ENCODE measurements around the gene GRB10.

GRB10 gene

GRCh38 chr7:50599385-50599784, 183.3 kb downstream of the GRB10 start:
- Histone ChIP-seq H3K27ac (ENCODE audit: low read depth, low read length) (no peak overlapping the region), H3K9me3 (ENCODE audit: low read length) (no peaks in the 10 kb centered on the region), H3K9ac (ENCODE audit: low read length) (no peak overlapping the region), H3K4me3 (ENCODE audit: low read depth in 1 of 2, low read length in 2 of 2) (no peak overlapping the region), H3K36me3 (ENCODE audit: insufficient read depth, low read length) (peaks cover 22% of the 10 kb centered on the region), H3K4me1 (ENCODE audit: insufficient read depth, low read length) (no peaks in the 10 kb centered on the region), H3K27me3 (ENCODE audit: control insufficient read depth in 1 of 2, insufficient read depth in 2 of 2, low read length in 2 of 2) (no peaks in the 10 kb centered on the region)

- peaks cover 18% of the 10 kb centered on the region for H3K36me3 ChIP-seq (ENCODE audit: insufficient read depth, low read length)
- H3K27me3 ChIP-seq (ENCODE audit: control insufficient read depth in 1 of 2, insufficient read depth in 2 of 2, low read length in 2 of 2): no peaks in the 10 kb centered on the region
- no peak overlapping the region for H3K4me3 ChIP-seq (ENCODE audit: low read depth in 1 of 2, low read length in 2 of 2)
- H3K9ac ChIP-seq (ENCODE audit: low read length): no peak overlapping the region
- H3K9me3 ChIP-seq (ENCODE audit: low read length): no peaks in the 10 kb centered on the region
- no peak overlapping the region for H3K27ac ChIP-seq (ENCODE audit: low read depth, low read length)
- no peaks in the 10 kb centered on the region for H3K4me1 ChIP-seq (ENCODE audit: insufficient read depth, low read length)
These were observed 184.0 kb downstream of the GRB10 start for GRCh38 chr7:50598460-50599343.

- peaks cover 26% of the 10 kb centered on the region for H3K36me3 ChIP-seq (ENCODE audit: insufficient read depth, low read length)
- no peaks in the 10 kb centered on the region for H3K4me1 ChIP-seq (ENCODE audit: insufficient read depth, low read length)
- H3K27me3 ChIP-seq (ENCODE audit: control insufficient read depth in 1 of 2, insufficient read depth in 2 of 2, low read length in 2 of 2): no peaks in the 10 kb centered on the region
- H3K9ac ChIP-seq (ENCODE audit: low read length): no peak overlapping the region
- H3K4me3 ChIP-seq (ENCODE audit: low read depth in 1 of 2, low read length in 2 of 2): no peak overlapping the region
- H3K9me3 ChIP-seq (ENCODE audit: low read length): no peaks in the 10 kb centered on the region
- no peak overlapping the region for H3K27ac ChIP-seq (ENCODE audit: low read depth, low read length)
These were observed 186.2 kb downstream of the GRB10 start for GRCh38 chr7:50596484-50596883.

- peaks cover 26% of the 10 kb centered on the region for H3K36me3 ChIP-seq (ENCODE audit: insufficient read depth, low read length)
These were observed 187.1 kb downstream of the GRB10 start for GRCh38 chr7:50595491-50596102.

GRCh38 chr7:50594734-50595485, 187.8 kb downstream of the GRB10 start:
- Histone ChIP-seq H3K4me3 (ENCODE audit: low read depth in 1 of 2, low read length in 2 of 2) (no peak overlapping the region), H3K27ac (ENCODE audit: low read depth, low read length) (no peak overlapping the region), H3K4me1 (ENCODE audit: insufficient read depth, low read length) (no peaks in the 10 kb centered on the region), H3K9me3 (ENCODE audit: low read length) (no peaks in the 10 kb centered on the region), H3K27me3 (ENCODE audit: control insufficient read depth in 1 of 2, insufficient read depth in 2 of 2, low read length in 2 of 2) (no peaks in the 10 kb centered on the region), H3K36me3 (ENCODE audit: insufficient read depth, low read length) (peaks cover 25% of the 10 kb centered on the region), H3K9ac (ENCODE audit: low read length) (no peak overlapping the region)

More at GRCh38 chr7:50595491-50596102, 187.1 kb downstream of the GRB10 start:
- no peaks in the 10 kb centered on the region for H3K4me1 ChIP-seq (ENCODE audit: insufficient read depth, low read length)
- H3K9me3 ChIP-seq (ENCODE audit: low read length): no peaks in the 10 kb centered on the region
- H3K9ac ChIP-seq (ENCODE audit: low read length): no peak overlapping the region
- H3K4me3 ChIP-seq (ENCODE audit: low read depth in 1 of 2, low read length in 2 of 2): no peak overlapping the region
- no peak overlapping the region for H3K27ac ChIP-seq (ENCODE audit: low read depth, low read length)
- H3K27me3 ChIP-seq (ENCODE audit: control insufficient read depth in 1 of 2, insufficient read depth in 2 of 2, low read length in 2 of 2): no peaks in the 10 kb centered on the region

GRCh38 chr7:50594136-50594535, 188.6 kb downstream of the GRB10 start:
- Histone ChIP-seq H3K9ac (ENCODE audit: low read length) (no peak overlapping the region), H3K9me3 (ENCODE audit: low read length) (no peaks in the 10 kb centered on the region), H3K36me3 (ENCODE audit: insufficient read depth, low read length) (peaks cover 23% of the 10 kb centered on the region)

GRCh38 chr7:50592940-50593339, 189.8 kb downstream of the GRB10 start:
- Histone ChIP-seq H3K27me3 (ENCODE audit: control insufficient read depth in 1 of 2, insufficient read depth in 2 of 2, low read length in 2 of 2) (no peaks in the 10 kb centered on the region), H3K36me3 (ENCODE audit: insufficient read depth, low read length) (peaks cover 23% of the 10 kb centered on the region), H3K27ac (ENCODE audit: low read depth, low read length) (no peak overlapping the region), H3K4me1 (ENCODE audit: insufficient read depth, low read length) (no peaks in the 10 kb centered on the region), H3K9ac (ENCODE audit: low read length) (no peak overlapping the region), H3K9me3 (ENCODE audit: low read length) (no peaks in the 10 kb centered on the region), H3K4me3 (ENCODE audit: low read depth in 1 of 2, low read length in 2 of 2) (no peak overlapping the region)

More at GRCh38 chr7:50594136-50594535, 188.6 kb downstream of the GRB10 start:
- H3K27ac ChIP-seq (ENCODE audit: low read depth, low read length): no peak overlapping the region
- no peak overlapping the region for H3K4me3 ChIP-seq (ENCODE audit: low read depth in 1 of 2, low read length in 2 of 2)
- no peaks in the 10 kb centered on the region for H3K4me1 ChIP-seq (ENCODE audit: insufficient read depth, low read length)
- H3K27me3 ChIP-seq (ENCODE audit: control insufficient read depth in 1 of 2, insufficient read depth in 2 of 2, low read length in 2 of 2): no peaks in the 10 kb centered on the region

- no peak overlapping the region for H3K4me3 ChIP-seq (ENCODE audit: low read depth in 1 of 2, low read length in 2 of 2)
- H3K36me3 ChIP-seq (ENCODE audit: insufficient read depth, low read length): peaks cover 20% of the 10 kb centered on the region
- no peak overlapping the region for H3K9ac ChIP-seq (ENCODE audit: low read length)
- H3K4me1 ChIP-seq (ENCODE audit: insufficient read depth, low read length): no peaks in the 10 kb centered on the region
- no peaks in the 10 kb centered on the region for H3K27me3 ChIP-seq (ENCODE audit: control insufficient read depth in 1 of 2, insufficient read depth in 2 of 2, low read length in 2 of 2)
- H3K9me3 ChIP-seq (ENCODE audit: low read length): no peaks in the 10 kb centered on the region
- H3K27ac ChIP-seq (ENCODE audit: low read depth, low read length): no peak overlapping the region
These were observed 190.9 kb downstream of the GRB10 start for GRCh38 chr7:50591480-50592438.

GRCh38 chr7:50591098-50591479, 191.6 kb downstream of the GRB10 start:
- Histone ChIP-seq H3K27ac (ENCODE audit: low read depth, low read length) (no peak overlapping the region), H3K9ac (ENCODE audit: low read length) (no peak overlapping the region), H3K9me3 (ENCODE audit: low read length) (no peaks in the 10 kb centered on the region), H3K4me1 (ENCODE audit: insufficient read depth, low read length) (no peaks in the 10 kb centered on the region), H3K36me3 (ENCODE audit: insufficient read depth, low read length) (peaks cover 19% of the 10 kb centered on the region), H3K27me3 (ENCODE audit: control insufficient read depth in 1 of 2, insufficient read depth in 2 of 2, low read length in 2 of 2) (no peaks in the 10 kb centered on the region), H3K4me3 (ENCODE audit: low read depth in 1 of 2, low read length in 2 of 2) (no peak overlapping the region)

GRCh38 chr7:50590535-50590934, 192.2 kb downstream of the GRB10 start:
- Histone ChIP-seq H3K9ac (ENCODE audit: low read length) (no peak overlapping the region), H3K27me3 (ENCODE audit: control insufficient read depth in 1 of 2, insufficient read depth in 2 of 2, low read length in 2 of 2) (no peaks in the 10 kb centered on the region), H3K4me1 (ENCODE audit: insufficient read depth, low read length) (no peaks in the 10 kb centered on the region), H3K36me3 (ENCODE audit: insufficient read depth, low read length) (peaks cover 19% of the 10 kb centered on the region), H3K9me3 (ENCODE audit: low read length) (no peaks in the 10 kb centered on the region), H3K4me3 (ENCODE audit: low read depth in 1 of 2, low read length in 2 of 2) (no peak overlapping the region), H3K27ac (ENCODE audit: low read depth, low read length) (no peak overlapping the region)
